Skin of body (tissue), 3 donors: ENCODE data around the gene GNAI3. TPM values are rescaled to one million over a fixed set of nuclear protein-coding genes. Genes with fewer than 3 reads are reported as not detected.
"Not testable (repeated sequence)": the region's sequence is repeated elsewhere in the genome, so short reads cannot be mapped to it uniquely, and the experiment has no call there.

ENCODE experiments used
- DNase-seq: peaks from one replicate; lab custom pipeline; 2025; lab: John Stamatoyannopoulos, UW
- small RNA-seq: library from RNA; depleted of rRNA; stranded (forward); fragments of <200 nt; gene quantifications from one replicate; pipeline ENCODE3, GENCODE V24; 2014; ENCODE audit warnings: low replicate concordance
- total RNA-seq: library from RNA; depleted of rRNA; stranded (reverse); fragments of >200 nt; gene quantifications from one replicate; pipeline ENCODE4 v1.2.3, GENCODE V29; 2014

Gene GNAI3
- total RNA-seq, 1 donor from 2014 or later = 11.8 TPM

DNA sequence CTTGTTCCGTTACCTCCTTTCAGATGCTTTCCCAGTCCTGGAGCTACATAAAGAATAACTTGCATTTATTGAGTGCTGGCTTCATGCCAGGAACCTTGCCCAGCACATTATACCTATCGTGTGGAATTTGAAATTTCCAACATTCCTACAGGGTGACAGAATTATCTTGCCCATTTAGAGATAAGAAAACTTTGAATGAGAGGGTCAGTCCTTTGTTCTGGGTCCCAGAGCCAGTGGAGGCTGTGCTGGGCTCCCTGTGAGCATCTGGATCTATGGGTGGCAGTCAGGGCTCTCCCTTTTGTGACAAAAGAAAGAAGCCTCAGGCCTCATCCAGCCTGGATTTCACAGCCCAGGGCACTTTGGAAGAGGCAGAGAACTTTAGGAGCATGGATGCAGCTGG lies 110.7 kb downstream of the GNAI3 start:
- DNase-seq = no peak

DNA sequence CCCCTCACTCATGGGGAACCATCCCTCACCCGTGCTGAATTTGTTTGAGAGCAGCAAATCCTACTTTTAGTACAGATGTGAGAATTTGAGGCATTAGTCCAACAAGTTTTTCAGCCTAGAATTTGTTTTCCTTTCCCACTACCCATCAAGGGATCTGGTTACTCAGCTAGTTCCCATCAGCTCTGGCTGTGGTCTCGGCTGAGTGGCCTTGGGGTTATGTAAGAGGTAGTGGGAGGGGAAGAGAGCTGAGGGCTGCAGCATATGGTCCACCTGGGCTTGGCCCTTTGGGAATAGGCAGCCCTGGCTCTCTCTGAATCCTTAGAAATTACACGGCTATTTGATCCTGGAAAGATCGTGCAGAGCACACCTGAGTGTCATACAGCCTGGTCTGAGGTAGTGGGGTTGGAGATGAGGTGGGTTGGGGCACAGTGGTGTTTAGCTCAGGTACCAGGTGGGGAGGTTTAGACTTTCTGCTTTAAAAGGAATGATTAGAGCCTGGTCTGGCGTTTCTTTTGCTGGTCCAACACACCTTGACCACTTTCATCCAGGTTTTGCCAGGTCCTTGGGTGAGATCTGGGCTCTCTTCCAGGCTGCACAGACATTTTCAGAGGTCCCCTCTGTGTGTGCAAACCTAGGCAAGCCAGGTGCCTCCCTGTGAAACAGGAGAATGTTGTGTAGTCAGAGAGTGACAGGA lies 111.7 kb downstream of the GNAI3 start:
- no peak for DNase-seq

DNA sequence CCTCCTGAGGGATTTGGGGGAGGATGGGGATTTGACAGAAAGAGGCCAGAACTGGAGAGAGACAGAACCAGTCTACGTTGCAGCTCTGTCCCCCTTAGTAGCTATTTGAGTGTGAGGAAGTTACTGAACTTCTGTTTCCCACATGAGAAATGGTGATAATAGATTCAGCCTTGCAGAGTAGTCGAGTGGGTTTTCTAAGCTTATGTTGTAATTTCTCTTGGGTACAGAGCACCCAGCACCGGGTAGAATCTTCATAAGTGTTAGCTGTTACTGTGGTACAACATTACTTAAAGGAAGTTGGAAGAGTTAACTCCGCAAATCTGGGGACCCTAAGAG lies 112.2 kb downstream of the GNAI3 start:
- DNase-seq = not testable (repeated sequence)

DNA sequence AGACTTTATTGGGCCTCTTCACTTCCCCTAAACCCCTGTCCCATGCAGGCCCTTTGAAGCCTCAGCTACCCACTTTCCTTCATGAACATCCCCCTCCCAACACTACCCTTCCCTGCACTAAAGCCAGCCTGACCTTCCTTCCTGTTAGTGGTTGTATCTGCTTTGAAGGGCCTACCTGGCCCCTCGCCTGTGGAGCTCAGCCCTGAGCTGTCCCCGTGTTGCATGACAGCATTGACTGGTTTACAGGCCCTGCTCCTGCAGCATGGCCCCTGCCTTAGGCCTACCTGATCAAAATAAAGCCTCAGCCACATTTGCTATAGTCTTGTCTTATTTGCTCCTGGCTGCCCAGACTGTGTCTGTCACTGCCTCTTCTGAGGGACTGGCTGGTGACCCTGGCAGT lies 113.0 kb downstream of the GNAI3 start:
- no peak for DNase-seq

DNA sequence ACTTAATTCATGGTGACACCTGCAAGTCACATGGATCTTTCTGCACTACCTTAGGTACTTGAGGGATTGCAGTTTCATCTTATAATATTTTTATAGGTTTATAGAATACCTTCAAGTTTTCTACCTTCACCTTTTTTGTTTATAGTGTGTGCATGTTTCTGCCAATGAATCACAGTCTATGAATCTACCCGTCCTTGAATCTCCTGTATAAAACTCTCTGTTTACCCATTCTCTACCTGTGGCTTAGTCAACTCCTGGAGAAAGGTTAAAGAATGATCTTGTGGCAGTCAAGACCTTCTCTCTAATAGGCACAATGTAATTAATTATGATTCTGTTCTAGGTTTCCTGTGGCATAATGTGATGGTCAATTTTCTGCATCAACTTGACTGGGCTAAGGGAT lies 116.3 kb downstream of the GNAI3 start:
- no peak for DNase-seq

DNA sequence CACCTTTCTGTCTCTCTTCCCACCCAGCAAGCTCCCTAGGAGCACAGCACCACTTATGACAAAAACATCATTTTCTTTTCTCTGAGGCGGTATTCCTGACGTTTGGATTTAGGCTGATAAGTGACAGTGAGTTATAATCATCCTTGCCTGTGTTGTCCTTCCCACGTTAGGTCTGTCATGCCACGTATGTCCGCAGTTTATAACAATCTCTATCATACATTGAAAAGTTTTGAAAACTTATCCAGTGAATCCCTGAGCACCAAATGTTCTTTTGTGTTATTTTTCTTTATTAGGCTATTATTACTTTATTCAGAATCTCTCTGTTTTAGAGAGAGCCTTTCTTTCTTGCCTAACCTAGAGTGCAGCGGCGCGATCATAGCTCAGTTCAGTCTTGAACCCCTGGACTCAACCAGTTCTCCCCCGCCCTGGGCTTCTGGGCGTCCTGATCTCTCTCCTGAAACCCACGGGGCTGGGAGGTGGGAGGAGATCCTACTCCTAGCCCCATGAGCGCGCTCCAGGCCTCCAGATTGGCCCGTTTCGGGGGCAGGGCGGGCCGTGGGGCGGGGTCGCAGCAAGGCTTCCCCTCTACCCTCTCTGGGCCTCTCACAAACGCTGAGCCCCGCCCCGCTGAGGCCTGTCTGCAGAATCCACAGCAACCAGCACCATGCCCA lies 119.2 kb downstream of the GNAI3 start, which contains the start of gene GSTM2:
TSS of gene GSTM2 (plus strand) at position 606 of the 671 bp plus-strand sequence. CDS start at position 665, 59 bp downstream.
- peak; percentile 82 for DNase-seq

Small RNA genes lying within 50 kb of the gene (small RNA-seq; reads per million reads assigned to genes)
- gene RNU6V = not detected

Other genes starting within 250 kb of the GNAI3 start
- gene MYBPHL, start 241.6 kb upstream of the GNAI3 start, total RNA-seq = not detected
- 30.9 TPM for gene SORT1, start 150.7 kb upstream of the GNAI3 start, total RNA-seq
- gene PSMA5, start 122.2 kb upstream of the GNAI3 start, total RNA-seq = 24.6 TPM
- gene SYPL2, start 82.1 kb upstream of the GNAI3 start, total RNA-seq = 5.7 TPM
- gene ATXN7L2, start 64.7 kb upstream of the GNAI3 start, total RNA-seq = 2.6 TPM
- gene CYB561D1, start 54.5 kb upstream of the GNAI3 start, total RNA-seq = 4.1 TPM
- 3.5 TPM for gene AMIGO1, start 38.9 kb upstream of the GNAI3 start, total RNA-seq
- under 0.01 TPM for gene GPR61, start 8.7 kb upstream of the GNAI3 start, total RNA-seq
- gene GNAT2, start 71.0 kb downstream of the GNAI3 start, total RNA-seq = not detected
- gene AMPD2, start 71.2 kb downstream of the GNAI3 start, total RNA-seq = 29.9 TPM
- gene GSTM4, start 107.5 kb downstream of the GNAI3 start, total RNA-seq = 10.2 TPM
- gene GSTM2, start 119.4 kb downstream of the GNAI3 start, total RNA-seq = 68.4 TPM
- gene GSTM1, start 139.2 kb downstream of the GNAI3 start, total RNA-seq = not detected
- gene GSTM5, start 163.6 kb downstream of the GNAI3 start, total RNA-seq = 12.3 TPM
- gene GSTM3, start 192.4 kb downstream of the GNAI3 start, total RNA-seq = 40.7 TPM
- not detected for gene EPS8L3, start 215.3 kb downstream of the GNAI3 start, total RNA-seq